CD4-positive, alpha-beta T cell treated with Interferon alpha-2 for 1 hour (primary cell): ENCODE data around the gene RERE.
A peak's percentile ranks its signal among the peaks of the same experiment; 100 is the strongest.

Experiments used
- DNase-seq, 2 donors: peaks; one replicate each; pipeline ENCODE4 v3.0.0-alpha.2; 2020 to 2022

The RERE gene

DNA sequence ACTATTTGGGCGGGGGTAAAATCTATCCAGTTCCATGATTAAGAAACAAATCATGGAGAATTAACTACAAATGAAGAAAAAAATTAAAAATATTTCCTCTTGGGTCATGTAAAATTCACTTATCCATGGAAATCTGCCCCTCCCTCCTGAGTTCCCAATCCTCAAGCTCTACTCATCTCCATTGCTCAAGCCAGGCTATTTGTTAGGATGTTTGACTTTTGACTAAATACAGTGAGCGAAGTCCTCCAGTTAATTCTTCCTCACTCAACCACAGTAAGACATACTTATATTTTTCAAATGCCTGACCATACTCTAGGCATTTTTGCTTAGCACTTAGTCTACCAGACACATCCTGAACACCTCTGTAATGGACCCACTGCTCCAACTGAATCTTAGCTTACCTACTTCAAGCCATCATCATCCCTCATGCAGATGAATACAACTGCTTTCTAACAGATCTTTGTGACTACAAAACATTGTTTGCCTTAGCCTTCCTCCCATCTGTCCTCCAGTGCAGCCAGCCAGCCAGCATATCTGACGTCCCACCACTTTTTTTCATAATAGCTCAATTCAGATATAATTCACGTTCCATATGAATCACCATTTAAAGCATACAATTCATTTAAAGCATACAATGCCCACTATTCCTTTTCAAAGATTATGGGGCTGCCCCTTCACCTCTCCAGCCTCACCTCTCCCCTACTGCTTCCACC is 154.2 kb downstream of the RERE start:
- DNase-seq, result no peak

DNA sequence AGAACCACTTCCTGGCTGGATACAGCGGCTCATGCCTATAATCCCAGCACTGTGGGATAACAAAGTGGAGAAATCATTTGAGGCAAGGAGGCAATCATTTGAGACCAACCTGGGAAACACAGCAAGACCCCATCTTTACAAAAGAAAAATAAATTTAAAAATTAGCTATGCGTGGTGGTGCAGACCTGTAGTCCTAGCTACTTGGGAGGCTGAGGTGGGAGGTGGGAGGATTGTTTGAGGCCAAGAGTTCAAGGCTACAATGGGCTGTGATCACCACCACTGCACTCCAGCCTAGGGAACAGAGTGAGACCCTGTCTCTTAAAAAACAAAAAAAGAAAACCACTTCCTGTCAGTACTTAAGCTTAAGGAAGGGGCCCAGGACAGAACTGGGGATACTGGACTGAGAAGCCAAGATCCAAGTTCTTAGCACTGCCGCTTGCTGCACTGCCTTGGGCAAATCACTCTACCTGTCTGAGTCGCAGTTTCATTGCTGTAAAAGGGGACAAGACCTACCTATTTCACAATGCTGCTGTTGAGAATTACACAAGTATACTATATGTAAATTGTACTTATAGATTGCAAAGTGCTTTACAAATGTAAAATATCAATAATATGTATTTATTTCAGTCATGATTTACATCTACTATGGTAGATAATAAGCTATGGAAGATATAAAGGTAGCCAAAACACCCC is 154.9 kb downstream of the RERE start:
- DNase-seq, result no peak

DNA sequence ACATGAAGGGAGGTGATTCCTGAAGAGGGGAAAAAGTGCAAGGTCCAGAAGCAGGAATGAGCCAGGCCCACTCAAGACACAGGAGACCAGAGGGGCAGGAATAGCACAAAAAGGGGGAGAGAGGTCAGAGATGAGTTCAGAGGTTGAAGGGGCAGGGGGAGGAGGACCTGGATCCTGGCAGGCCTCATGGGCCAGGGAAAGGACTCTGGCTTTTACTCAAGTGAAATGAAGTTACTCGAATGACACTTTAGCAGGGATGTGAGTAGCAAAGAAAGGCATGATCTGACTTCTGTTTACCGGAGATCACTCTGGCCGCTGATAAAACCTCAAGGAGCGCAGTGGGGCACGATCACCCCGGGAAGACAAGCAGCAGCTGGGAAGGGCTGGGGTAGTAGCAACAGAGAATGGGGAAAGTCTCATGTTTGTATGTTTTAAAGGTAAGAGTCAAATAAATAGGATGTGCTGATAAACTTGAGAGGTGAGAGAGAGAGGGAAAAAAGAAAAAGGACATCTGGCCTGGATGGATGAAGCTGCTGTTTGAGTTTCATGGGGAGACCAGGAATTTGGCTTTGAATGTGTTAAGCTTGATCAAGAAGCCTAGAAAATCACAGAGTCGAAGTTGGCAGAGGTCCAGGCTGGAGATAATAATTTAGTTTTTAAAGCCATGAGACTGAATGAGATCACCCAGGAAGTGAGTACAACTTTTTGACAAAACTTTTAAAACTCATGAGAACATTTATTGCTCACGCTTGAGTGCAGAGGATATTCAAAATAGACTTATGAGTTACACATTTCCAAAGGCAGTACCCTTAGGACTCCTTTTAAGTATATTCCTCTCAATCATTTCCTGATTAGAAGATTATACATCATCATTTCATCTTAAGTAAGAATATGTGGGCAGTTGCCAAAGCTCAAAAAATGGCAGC is 156.0 kb downstream of the RERE start:
- DNase-seq, result no peak

DNA sequence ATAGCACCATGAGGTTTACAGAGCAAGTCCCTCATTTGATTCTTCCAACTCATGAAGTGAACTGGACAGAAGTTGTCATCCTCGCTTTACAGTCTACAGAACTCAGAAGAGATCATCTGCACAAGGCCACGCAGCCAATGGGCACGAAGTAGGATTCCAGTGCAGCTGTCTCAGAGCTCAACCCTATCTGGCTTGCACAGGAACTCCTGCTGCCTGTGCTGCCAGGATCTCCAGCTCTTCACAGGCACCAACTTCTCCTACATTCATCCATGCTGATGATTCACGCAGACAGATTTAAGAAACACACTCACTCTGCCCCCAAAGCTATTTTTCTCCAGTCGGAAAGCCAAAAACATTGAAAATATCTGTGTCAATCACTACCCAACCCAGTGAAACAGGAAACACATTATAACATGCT is 157.0 kb downstream of the RERE start:
- DNase-seq, result no peak

DNA sequence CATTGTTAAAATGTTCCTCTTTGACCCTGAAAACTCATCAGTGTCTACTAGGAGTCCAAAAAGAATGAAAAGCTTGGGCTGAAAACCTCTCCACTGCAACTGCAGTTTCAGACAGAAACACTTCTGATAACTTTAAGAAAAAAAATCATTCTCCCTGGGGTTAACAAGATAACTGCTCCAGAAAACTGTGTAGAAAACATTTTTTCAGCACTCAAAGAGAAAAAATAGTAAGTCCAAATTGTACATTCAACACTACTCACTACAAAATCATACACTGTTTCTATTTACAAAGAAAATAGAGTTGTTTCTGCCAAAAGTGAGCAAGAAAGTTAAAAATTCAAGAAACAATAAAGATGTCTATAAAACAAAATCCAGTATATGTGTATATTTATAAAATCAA is 157.8 kb downstream of the RERE start:
- DNase-seq, result no peak

DNA sequence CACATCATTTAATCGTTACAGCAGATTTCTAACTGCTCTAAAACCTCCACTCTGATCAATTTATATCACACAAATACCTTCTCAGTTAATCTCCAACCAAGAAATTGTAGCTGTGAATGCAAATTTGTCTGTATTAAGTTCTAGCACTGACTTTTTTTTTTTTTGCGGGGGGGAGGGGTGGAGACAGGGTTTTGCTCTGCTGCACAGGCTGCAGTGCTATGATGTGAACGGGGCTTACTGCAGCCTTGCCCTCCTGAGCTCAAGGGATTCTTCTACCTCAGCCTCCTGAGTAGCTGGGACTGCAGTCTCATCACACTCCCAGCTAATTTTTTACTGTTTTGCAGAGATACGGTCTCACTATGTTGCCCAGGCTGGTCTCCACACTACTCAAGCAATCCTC is 163.6 kb downstream of the RERE start:
- DNase-seq, result no peak

DNA sequence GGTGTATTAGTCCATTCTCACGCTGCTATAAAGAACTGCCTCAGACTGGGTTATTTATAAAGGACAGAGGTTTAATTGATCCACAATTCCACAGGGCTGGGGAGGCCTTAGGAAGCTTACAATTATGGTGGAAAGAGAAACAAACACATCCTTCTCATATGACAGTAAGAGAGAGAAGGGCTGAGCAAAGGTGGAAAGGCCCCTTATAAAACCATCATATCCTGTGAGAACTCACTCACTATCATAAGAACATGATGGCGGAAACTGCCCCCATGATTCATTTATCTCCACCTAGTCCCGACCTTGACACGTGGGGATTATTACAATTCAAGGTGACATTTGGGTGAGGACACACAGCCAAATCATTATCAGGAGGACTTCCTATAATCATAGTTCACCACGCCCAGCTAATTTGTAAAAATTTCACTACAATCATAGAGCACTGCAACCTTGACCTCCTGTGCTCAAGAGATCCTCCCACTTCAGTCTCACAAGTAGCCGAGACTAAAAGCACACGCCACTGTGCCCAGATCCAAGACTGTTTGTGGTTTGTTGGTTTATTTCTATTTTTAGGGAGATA is 164.9 kb downstream of the RERE start:
- DNase-seq, result no peak

DNA sequence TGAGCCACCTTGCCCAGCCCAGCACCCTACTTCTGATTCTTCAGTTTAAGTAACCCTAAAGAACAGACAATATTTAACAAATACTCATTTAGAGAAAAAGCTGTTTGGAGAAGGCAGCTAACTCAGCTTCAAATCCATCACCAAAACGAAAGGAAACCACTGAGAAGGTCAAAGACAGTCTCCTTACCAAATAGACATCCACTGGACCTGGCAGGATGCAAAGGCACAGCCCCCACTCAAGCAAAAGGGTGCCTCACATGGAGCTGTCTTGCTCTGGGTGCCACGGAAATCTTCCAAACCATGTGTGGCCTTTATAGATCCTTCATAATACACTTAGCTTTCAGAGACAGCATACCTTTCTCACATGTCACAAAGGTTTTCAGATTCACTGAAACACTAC is 165.5 kb downstream of the RERE start:
- no peak for DNase-seq

DNA sequence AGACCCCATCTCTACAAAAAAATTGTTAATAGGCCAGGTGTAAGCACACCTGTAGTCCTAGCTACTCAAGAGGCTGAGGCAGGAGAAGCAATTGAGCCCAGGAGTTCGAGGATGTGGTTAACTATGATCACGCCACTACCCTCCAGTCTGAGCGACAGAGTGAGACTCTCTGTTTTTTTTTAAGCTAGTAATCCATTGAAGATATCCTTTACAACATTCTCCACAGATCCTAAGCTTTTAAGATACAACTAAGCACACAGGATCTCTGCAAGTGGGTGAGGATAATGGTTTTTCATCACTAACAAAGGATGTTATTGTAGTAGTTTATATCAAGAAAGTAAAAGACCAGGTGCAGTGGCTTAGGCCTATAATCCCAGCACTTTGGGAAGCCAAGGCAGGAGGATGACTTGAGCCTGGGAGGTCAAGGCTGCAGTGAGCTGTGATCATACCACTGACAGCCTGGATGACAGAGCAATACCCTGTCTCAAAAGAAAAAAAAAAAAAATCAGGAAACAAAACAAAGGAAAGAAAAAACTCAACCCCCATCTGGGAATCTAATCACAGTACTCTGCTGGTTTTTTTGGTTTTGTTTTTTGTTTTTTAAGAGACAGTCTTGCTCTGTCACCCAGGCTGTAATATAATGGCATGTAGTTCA is 166.1 kb downstream of the RERE start:
- no peak for DNase-seq

DNA sequence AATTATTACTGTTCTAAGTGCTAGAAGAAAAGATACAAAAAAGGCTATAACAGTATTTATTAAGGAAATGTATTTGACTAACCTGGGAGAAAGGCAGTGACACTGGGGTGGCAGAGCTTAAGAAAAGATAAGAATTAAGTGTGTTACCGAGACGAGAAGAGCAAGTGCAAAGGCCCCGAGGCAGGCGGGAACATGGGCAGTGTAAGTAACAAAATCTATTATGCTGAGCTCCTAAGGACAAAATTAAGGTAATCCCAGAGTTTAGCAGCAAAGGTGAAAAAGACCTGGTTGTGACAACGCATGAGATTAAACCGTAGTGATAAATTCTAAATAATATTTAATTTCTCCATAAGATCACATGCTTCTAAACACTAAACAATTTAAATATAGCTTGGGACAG is 167.6 kb downstream of the RERE start:
- no peak for DNase-seq

DNA sequence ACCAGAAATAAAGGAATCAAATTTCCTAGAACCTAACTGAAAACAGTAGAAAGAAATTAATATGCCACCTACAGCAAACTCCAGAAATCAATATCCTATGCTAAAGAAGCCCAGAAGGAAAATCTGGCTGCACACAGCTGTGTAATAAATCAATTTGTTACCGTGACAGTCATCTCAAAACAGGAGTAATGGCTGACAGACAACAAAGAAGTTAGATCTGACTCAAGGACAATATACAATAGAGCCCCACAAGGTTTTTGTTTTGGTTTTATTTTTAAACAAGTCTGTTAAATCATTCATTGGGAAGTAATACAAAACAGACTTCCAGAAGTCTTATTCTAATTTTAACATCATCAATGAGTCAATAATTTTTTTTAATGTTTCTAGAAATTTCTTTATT is 168.4 kb downstream of the RERE start:
- no peak for DNase-seq

DNA sequence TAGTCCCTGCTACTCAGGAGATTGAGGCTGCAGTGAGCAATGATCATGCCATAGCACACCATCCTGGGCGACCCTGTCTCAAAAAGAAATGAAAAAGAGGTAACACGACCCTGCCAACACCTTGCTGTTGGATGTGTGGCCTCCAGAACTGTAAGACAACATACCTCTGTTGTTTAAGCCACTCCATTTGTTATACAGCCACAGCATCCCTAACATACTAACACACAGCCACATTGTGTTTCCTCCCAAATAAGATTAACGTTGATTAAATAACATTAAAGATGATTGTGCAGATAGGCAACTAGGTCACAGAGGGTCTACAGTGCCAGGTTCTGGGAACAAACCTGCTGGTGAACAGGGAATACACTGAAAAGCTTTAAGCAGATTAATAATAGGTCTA is 170.4 kb downstream of the RERE start:
- DNase-seq, result no peak

DNA sequence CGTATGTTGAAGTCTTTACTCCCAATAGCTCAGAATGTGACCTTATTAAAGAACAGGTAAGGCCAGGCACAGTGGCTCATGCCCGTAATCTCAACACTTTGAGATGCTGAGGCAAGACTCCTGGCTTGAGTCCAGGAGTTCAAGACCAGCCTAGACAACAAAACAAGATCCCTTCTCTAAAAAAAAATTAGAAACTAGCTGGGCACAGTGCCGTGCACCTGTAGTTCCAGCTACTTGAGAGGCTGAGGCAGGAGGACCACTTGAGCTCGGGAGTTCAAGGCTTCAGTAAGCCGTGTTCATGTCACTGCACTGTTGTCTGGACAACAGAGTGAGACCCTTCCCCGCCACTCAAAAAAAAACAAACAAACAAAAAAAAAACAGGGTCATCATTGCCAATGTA is 171.3 kb downstream of the RERE start:
- DNase-seq, result no peak

DNA sequence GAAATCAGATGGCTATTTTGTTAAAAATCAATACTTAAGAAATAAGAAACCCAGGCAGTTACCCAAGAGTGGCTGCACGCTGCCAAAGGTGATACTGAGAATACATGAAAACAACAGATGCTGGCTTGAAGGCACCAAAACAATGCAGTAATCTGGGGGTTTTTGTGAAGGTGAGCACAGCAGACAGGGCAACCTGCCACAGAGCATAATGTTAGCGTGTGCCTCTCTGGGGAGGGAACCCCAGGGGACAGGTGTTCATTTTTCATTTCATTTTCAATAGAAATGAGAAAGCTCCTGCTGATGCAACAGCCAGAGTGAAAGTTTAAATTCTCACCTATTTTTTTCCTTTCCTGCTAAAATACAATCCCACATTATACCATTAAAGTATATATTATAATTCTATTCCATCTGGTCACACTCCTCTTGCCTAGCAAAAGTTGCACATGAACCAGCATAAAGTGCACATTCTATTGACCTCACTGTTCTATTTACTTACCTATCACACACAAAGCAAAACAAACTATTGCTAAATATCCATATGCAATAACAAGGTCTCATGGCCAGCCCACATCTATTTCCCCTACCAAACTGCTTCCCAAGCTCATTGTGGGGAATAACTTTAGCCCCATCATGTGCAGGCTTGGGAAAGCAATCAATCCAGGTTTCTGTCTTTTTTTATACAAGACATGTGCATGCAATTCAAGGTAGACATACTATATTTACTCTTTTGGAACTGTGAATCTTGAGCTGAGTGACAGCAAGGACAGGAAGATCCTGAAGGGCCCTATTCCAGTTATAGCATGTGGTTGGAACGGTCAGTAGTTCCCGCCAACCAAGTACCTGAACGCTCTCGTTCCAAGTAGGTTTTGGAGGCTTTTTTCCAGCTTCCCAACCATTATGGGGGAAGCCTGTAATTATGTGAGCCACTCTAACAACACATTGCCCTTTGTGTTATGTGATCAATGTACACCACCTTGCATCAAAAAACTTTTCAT is 173.6 kb downstream of the RERE start:
- peak in 1 of 2 donors; percentile 33 for DNase-seq

DNA sequence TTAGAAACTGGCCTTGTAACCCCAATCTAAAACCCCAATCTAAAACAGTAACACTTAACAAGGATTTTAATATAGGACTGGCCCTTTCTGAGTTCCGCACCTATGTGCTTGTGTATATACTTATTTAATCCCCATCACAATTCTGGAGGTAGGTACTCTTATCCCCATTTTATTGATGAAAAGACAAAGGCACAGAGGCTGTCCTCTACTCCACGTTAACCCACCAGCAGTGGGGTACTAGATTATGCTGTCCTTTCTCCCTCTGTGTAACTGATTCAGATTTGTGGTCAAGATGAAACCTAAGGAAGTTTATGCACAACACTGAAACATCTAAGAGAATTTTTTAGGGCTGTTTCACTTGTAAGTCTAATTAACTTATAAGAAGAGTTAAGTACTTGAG is 175.3 kb downstream of the RERE start:
- no peak for DNase-seq

DNA sequence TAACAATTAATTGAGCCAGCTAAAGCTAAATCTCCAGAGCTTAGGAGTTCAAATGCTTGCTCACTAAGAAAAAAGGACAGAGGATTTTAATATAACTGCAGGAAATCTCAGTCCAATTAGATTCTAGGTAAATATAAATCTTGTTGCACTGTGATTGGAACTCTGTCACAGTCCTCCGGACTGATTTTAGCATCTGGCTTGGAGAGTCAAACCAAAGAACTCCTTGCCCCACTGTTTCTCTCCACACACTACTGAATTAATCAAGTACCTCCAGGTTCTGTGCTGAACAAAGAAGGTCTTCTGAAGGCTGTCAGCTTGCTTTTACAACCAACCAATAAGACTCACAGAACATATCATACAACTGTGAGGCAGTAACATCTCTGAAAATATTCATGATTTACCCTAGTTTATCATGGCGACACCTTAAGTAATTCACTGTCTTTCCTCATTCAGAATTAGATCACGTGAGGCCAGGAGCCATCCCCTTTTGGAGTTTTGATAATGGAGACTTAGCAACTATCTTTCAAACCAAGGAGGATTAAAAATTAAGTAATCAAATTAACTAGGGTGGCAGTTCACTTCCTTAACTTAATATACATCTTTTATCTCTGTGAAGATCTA is 176.0 kb downstream of the RERE start:
- no peak for DNase-seq

DNA sequence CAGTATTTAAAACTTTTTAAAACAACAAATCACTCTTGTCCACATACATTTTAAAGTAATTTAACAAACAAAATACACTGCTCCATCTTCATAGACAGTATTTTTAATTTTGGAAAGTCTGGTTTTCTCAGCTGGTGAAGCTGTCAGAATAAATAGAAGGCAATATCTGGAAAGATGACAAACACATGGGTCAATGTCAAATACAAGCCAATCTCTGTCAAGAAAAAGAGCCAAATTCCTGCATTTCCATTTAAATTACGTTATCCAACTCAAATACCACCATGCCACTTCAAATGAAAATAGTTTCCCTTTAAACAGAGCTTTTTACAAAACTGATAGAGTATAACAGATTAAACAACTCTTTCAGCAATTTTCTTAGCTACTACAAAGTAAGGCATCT is 176.5 kb downstream of the RERE start:
- no peak for DNase-seq

DNA sequence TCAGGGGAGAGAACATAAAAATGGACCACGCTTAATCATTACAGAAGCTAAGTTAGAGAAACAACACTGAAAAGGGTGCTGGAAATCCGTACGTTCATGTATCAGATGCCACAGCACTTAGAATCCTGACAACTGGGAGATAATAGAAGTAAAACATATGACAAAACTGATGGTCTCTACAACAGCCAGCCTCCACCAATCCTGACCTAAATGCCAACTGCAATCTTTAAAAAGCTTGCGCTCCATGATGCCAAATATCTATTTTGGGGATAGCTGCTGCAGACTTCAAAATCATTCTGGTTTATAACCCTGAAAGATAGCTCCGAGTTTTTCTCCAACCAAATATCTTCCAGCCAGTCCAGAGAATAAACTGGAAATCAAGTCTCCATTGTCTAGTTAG is 178.3 kb downstream of the RERE start:
- DNase-seq, result no peak

DNA sequence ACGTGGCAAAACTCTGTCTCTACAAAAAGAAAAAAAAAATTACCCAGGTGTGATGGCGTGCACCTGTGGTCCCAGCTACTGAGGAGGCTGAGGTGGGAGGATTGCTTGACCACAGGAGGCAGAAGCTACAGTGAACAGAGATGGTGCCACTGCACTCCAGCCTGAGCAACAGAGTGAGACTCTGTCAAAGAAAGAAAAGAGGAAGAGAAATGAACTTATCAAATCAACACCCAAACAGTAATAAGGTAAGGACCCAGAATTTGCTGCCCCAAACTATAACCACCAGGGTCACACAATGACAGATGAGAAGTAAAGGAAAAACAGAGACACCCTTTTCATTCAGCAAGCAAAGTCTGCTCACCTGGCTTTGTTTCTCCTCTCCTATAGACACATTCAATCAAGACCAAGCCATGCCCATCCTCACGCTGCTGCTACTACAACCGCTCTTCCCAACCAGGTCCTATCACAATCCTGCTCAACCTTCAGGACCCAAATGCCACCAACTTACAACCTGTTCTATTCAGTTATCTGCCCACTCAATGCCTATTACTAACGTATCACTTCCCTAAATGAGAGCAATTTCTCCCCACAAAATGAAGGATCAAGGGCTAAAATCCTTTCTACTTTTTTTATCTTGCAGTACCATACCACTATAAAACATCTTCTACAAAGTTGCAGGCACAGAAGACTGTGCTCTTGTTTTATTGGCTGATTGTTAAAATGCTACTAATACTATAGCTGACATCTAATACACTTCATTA is 183.5 kb downstream of the RERE start:
- DNase-seq, result no peak

DNA sequence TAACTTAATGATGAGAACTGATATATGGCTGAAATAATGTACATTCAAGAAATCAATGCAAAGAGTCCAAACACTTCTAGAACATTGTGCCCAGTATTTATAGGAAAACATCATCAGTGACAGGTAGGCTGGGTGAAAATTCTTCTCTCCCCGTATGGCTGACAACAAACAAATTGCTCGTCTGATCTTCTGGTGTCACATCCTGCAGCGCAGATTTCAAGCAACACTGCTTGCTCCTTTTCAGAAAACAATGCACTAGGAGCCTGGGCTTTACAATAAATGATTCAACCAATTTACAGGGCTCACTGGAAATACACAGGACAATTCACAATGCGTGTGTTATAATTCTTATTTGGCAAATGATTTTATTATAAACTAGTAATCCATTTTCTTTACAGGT is 185.3 kb downstream of the RERE start:
- no peak for DNase-seq
